Tibial nerve (tissue), 4 donors: ENCODE data around the gene ABI3BP. TPM values are rescaled to one million over a fixed set of nuclear protein-coding genes. Genes with fewer than 3 reads are reported as not detected.

Experiments
- DNase-seq, 2 donors: peaks; one replicate each; pipeline ENCODE4 v3.0.0-alpha.2; 2019; ENCODE audit warnings: low spot score in 2 of 2
- H3K27ac ChIP-seq, 4 donors: fragments of 200-600 bp; sonication (generic) in 3 of 4; one replicate each; pipeline ENCODE4 v1.5.1; 2017 to 2019; ENCODE audit warnings: mild to moderate bottlenecking in 1 of 4
- H3K27me3 ChIP-seq, 2 donors: fragments of 200-600 bp; sonication (generic) in 1 of 2; one replicate each; pipeline versions ENCODE4 v1.5.1 to v1.6.0; 2017 to 2019
- H3K36me3 ChIP-seq, 3 donors: fragments of 200-600 bp; sonication (generic); one replicate each; pipeline ENCODE4 v1.5.1; 2018 to 2019
- H3K4me1 ChIP-seq, 4 donors: fragments of 200-600 bp; sonication (generic) in 3 of 4; one replicate each; pipeline ENCODE4 v1.5.1; 2017 to 2019
- H3K4me3 ChIP-seq, 4 donors: fragments of 200-600 bp; sonication (generic) in 3 of 4; one replicate each; pipeline ENCODE4 v1.5.1; 2017 to 2019; ENCODE audit warnings: mild to moderate bottlenecking in 1 of 4, moderate library complexity in 1 of 4
- H3K9me3 ChIP-seq, 4 donors: fragments of 200-600 bp; sonication (generic) in 3 of 4; one replicate each; pipeline ENCODE4 v1.5.1; 2017 to 2019
- EP300 ChIP-seq, 2 donors: sonication (generic); formaldehyde crosslinking; IDR thresholded peaks; one replicate each; pipeline ENCODE4 v1.6.1; 2017; ENCODE audit warnings: antibody characterized with exemption in 2 of 2, mild to moderate bottlenecking in 1 of 2
- POLR2A ChIP-seq, 2 donors: fragments of 450-650 bp; IDR thresholded peaks; one replicate each; pipeline ENCODE4 v1.6.1; 2017; ENCODE audit warnings: antibody characterized with exemption in 2 of 2, mild to moderate bottlenecking in 2 of 2, moderate library complexity in 2 of 2
- WGBS, 2 donors: methylation state at CpG; one replicate each; pipeline ENCODE4 v1.1.5; 2018; 5-methylcytosine and 5-hydroxymethylcytosine counted together
- total RNA-seq, 4 donors: library from RNA; depleted of rRNA; stranded (reverse); fragments of >200 nt; gene quantifications; one replicate each; pipeline ENCODE4 v1.1.0, GENCODE V29; 2016
- TF ChIP-seq, protein P1 (sequence below), 5 experiments: fragments of 200-600 bp in 3 of 5; fragments of 450-650 bp in 2 of 5; sonication (generic) in 3 of 5; IDR thresholded peaks; one replicate each; pipeline ENCODE4 v1.5.1; 2016 to 2019; ENCODE audit warnings: antibody characterized with exemption in 5 of 5, mild to moderate bottlenecking in 3 of 5, moderate library complexity in 2 of 5

The ABI3BP gene
- total RNA-seq, 4 donors from 2014 or later: 39.6 to 189 (median 139) TPM

DNA sequence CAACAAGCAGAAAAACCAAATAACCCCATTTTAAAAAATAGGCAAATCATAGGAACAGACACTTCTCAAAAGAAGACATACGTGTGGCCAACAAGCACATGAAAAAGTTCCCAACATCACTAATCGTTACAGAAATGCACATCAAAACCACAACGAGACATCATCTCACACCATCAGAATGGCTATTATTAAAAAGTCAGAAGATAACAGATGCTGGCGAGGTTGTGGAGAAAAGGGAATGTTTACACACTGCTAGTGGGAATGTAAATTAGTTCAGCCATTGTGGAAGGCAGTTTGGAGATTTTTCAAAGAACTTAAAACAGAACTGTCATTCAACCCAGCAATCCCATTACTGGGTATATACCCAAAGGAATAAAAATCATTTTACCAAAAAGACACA, 60.7 kb downstream of the ABI3BP start:
- WGBS, 2 donors: 83 to 87% methylated on average over 4 of the region's 4 CpGs
- no peaks in the 10 kb centered on the region for H3K9me3 ChIP-seq
- no peaks in the 10 kb centered on the region for H3K27me3 ChIP-seq
- no peaks in the 10 kb centered on the region for H3K4me1 ChIP-seq
- DNase-seq: no peak
- no peaks in the 10 kb centered on the region for H3K36me3 ChIP-seq
- H3K27ac ChIP-seq: no peak overlapping the region
- TF ChIP-seq, protein P1, sequence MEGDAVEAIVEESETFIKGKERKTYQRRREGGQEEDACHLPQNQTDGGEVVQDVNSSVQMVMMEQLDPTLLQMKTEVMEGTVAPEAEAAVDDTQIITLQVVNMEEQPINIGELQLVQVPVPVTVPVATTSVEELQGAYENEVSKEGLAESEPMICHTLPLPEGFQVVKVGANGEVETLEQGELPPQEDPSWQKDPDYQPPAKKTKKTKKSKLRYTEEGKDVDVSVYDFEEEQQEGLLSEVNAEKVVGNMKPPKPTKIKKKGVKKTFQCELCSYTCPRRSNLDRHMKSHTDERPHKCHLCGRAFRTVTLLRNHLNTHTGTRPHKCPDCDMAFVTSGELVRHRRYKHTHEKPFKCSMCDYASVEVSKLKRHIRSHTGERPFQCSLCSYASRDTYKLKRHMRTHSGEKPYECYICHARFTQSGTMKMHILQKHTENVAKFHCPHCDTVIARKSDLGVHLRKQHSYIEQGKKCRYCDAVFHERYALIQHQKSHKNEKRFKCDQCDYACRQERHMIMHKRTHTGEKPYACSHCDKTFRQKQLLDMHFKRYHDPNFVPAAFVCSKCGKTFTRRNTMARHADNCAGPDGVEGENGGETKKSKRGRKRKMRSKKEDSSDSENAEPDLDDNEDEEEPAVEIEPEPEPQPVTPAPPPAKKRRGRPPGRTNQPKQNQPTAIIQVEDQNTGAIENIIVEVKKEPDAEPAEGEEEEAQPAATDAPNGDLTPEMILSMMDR (IDR thresholded peaks at IDR 0.05): no peak
- TF ChIP-seq EP300 (IDR thresholded peaks at IDR 0.05) (no peak), POLR2A (IDR thresholded peaks at IDR 0.05) (no peak)
- no peak overlapping the region for H3K4me3 ChIP-seq

DNA sequence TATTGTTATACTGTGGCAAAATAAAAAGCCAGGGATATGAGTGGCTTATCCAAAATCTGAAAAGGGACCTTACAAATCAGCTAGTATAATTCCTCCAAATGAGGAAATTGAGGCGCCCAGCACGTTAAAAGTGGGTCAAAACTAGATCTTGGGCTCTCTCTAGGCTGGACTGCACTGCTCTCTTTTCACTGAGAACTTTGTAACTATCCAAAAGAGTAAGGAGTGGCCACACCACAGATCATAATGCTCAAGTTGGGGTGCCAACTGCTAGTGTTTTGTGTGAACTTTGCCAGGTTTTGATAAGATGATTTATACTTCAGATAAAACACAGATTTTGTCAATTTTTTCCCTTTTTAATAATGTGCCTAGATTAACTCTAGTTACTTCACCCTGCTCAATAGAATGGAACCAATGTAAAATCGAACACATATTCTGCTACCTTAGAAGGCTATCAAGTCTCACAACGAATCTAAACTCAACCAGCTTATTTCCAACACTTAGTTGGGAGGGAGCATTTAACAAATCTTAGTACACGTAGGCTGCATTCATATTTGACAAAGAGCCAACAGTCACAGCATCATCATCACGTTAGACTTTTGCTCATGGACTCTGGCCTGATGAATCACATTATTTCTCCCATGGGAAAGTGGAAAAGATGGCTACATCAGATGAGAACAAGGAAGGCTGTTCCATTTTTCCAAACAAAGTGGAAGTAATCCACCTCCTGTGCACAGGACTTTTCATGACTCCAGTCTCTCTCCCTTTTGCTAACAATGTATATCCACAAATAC, 64.4 kb downstream of the ABI3BP start:
- Histone ChIP-seq H3K27me3 (no peaks in the 10 kb centered on the region), H3K27ac (peak overlapping the region in 2 of 4 donors; percentile 65 to 73), H3K9me3 (no peaks in the 10 kb centered on the region), H3K36me3 (no peaks in the 10 kb centered on the region), H3K4me3 (no peak overlapping the region), H3K4me1 (no peaks in the 10 kb centered on the region)
- WGBS, 2 donors: 64 to 65% methylated on average over 6 of the region's 6 CpGs
- peak in 1 of 2 donors; percentile 81 for TF ChIP-seq EP300 (IDR thresholded peaks at IDR 0.05)
- TF ChIP-seq, protein P1 (IDR thresholded peaks at IDR 0.05): no peak
- TF ChIP-seq POLR2A (IDR thresholded peaks at IDR 0.05): no peak
- DNase-seq: peak in 1 of 2 donors; percentile 37

DNA sequence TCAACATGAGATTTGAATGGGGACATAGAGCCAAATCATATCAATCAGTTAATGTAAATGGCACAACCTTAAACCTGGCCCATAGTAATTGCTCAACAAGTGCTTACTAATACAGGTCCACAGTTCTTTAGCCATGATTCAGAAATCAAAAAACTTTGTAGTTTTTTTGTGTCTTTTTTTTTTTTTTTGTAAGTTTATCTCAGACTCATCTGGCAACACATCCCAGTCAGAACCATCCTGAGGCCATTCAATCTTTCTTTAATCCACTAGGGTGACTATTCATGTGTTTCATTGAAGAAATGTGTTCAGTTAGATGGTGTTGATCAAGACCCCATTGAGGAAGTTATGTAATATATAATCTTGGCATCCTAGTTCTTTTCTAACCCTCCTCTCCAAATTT, 65.4 kb downstream of the ABI3BP start:
- no peak for TF ChIP-seq EP300 (IDR thresholded peaks at IDR 0.05)
- no peak for TF ChIP-seq POLR2A (IDR thresholded peaks at IDR 0.05)
- TF ChIP-seq, protein P1 (IDR thresholded peaks at IDR 0.05): no peak

DNA sequence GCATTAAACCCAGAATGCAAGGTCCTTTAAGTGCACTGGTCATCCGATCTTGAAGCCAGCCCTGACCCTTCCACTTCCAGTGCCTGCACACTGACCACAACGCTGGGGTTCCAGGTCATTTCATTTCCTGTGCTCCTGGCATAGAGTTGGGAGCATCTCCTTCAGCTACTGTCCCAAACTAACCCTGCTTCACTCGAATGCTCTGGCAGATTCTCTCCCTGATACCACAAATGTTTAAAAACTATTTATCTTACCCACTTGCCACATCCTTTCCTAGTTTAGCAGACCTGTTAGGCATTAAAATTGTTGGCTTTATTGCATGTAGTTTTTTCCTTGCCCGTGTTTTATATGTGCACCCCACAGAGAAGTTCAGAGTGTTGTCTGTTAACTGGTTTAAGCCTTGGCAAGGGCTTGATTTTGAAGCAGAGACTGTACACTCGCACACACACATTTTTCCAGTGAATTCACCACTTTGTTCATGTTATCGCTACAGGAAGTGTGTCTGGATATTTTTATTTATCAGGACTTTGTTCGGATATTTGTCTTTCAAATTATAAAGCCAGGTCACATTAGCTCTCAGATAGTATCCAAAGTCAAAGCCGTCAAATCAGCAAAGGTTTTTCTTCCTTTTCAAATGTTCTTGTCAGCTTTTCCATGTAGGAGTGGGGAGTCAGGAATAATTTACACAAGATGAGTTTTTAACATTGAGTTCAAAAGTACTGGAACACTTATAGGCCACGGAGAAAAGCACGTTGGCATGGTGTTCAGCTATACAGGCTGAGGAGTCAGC, 77.3 kb downstream of the ABI3BP start:
- TF ChIP-seq POLR2A (IDR thresholded peaks at IDR 0.05): no peak
- Histone ChIP-seq H3K9me3 (no peaks in the 10 kb centered on the region), H3K36me3 (no peaks in the 10 kb centered on the region), H3K4me1 (peaks cover 0 to 21% (median 2%) of the 10 kb centered on the region in 4 donors), H3K4me3 (no peak overlapping the region), H3K27ac (peak overlapping the region in 1 of 4 donors; percentile 70), H3K27me3 (no peaks in the 10 kb centered on the region)
- no peak for DNase-seq
- WGBS, 2 donors: 53 to 56% methylated on average over 10 of the region's 10 CpGs

More for the DNA sequence above, 65.4 kb downstream of the ABI3BP start:
- Histone ChIP-seq H3K4me1 (no peaks in the 10 kb centered on the region), H3K27me3 (no peaks in the 10 kb centered on the region), H3K27ac (peak overlapping the region in 1 of 4 donors; percentile 73), H3K36me3 (no peaks in the 10 kb centered on the region), H3K4me3 (no peak overlapping the region), H3K9me3 (no peaks in the 10 kb centered on the region)
- DNase-seq: no peak

DNA sequence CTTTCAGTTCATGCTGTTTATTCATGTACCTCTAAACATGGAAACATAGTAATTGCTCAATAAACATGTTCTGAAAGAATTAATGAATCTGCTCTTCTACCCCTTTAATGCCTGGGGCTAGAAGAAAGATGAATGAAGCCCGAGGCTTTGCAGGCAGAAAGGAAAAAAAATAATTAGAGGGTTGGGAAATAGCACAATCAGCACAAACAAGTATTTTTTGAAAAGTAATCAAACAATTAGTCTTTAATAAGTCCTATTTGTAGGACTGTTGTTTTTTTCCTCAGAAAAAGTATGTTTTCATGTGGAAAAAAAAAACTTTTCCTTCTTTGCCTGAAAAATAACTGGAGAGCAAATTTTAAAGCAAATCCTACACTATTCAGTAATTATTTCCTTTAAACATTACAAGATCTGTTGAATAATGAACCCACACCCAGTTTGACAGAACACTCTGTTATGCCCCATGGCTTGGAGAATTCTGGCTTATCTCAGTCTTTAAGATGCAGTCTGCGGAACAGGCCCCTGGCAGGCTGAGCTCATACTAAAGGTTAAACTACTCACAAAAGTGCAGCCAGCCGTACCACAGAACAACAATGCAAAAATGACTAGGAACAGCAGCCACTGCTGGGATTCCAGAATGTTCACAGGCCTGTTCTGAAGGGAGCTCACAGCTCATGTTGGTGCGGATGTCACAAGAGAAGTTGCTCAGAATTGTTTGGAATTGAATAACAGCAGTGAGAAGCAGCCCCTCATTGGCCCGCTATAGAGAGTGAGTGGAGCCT, 79.2 kb downstream of the ABI3BP start:
- H3K4me1 ChIP-seq: peaks cover 0 to 21% (median 2%) of the 10 kb centered on the region in 4 donors

More for the DNA sequence above, 79.2 kb downstream of the ABI3BP start:
- 50 to 55% methylated on average over 5 of the region's 5 CpGs for WGBS, 2 donors
- H3K9me3 ChIP-seq: no peaks in the 10 kb centered on the region
- TF ChIP-seq POLR2A (IDR thresholded peaks at IDR 0.05) (no peak), EP300 (IDR thresholded peaks at IDR 0.05) (peak; percentile 35 to 59)
- TF ChIP-seq, protein P1 (IDR thresholded peaks at IDR 0.05): no peak
- peak in 1 of 2 donors; percentile 37 for DNase-seq
- no peak overlapping the region for H3K4me3 ChIP-seq
- no peaks in the 10 kb centered on the region for H3K27me3 ChIP-seq
- no peaks in the 10 kb centered on the region for H3K36me3 ChIP-seq
- H3K27ac ChIP-seq: peak overlapping the region; percentile 32 to 77 (median 62)
